K562 (cell line): Measurements from ENCODE around the gene ERP44. TPM values are rescaled to one million over a fixed set of nuclear protein-coding genes. Genes with fewer than 3 reads are reported as not detected.
"Not testable (repeated sequence)": the region's sequence is repeated elsewhere in the genome, so short reads cannot be mapped to it uniquely, and the experiment has no call there.

Experiments used
- ELF4 ChIP-seq: fragments of 450-650 bp; formaldehyde crosslinking; IDR thresholded peaks from 2 replicates; pipeline ENCODE4 v1.4.0; 2022; ENCODE audit warnings: missing genetic modification characterization
- FOXM1 ChIP-seq, 2 experiments: fragments of 450-650 bp in 1 of 2; sonication (generic) in 1 of 2; formaldehyde crosslinking in 1 of 2; IDR thresholded peaks; 2 replicates each; pipeline versions ENCODE4 v1.6.1 to v1.9.0; 2017 to 2022; ENCODE audit warnings: low read depth in 2 of 2, mild to moderate bottlenecking in 2 of 2, missing genetic modification reagents in 1 of 2, moderate library complexity in 1 of 2
- GATAD2A ChIP-seq: fragments of 450-650 bp; IDR thresholded peaks from 2 replicates; pipeline ENCODE4 v1.6.1; 2017
- MGA ChIP-seq: fragments of 450-650 bp; IDR thresholded peaks from 2 replicates; pipeline ENCODE4 v1.6.1; 2016; ENCODE audit warnings: mild to moderate bottlenecking, moderate library complexity
- MLLT1 ChIP-seq, 2 experiments: fragments of 450-650 bp; IDR thresholded peaks; 2 replicates each; pipeline ENCODE4 v1.6.1; 2016
- PML ChIP-seq: IDR thresholded peaks from 2 replicates; pipeline ENCODE4 v1.6.1; 2012; ENCODE audit warnings: low read length, inconsistent platforms
- TCF3 ChIP-seq: sonication (generic); formaldehyde crosslinking; IDR thresholded peaks from 2 replicates; pipeline ENCODE4 v1.4.0; 2020; ENCODE audit warnings: mild to moderate bottlenecking, missing genetic modification reagents
- TOE1 ChIP-seq, 2 experiments: fragments of 450-650 bp in 1 of 2; sonication (generic) in 1 of 2; formaldehyde crosslinking in 1 of 2; IDR thresholded peaks; 2 replicates each; pipeline versions ENCODE4 v1.7.1 to v1.8.0; 2016 to 2022; ENCODE audit warnings: borderline replicate concordance in 2 of 2, mild to moderate bottlenecking in 2 of 2, antibody characterized with exemption in 1 of 2, inconsistent platforms in 1 of 2, low read depth in 1 of 2, missing genetic modification reagents in 1 of 2, moderate library complexity in 1 of 2
- ZBTB9 ChIP-seq: fragments of 450-650 bp; formaldehyde crosslinking; IDR thresholded peaks from 2 replicates; pipeline ENCODE4 v1.4.0; 2020; ENCODE audit warnings: mild to moderate bottlenecking, moderate library complexity
- polyA plus RNA-seq, 8 experiments: library from polyadenylated mRNA; depleted of rRNA in 4 of 8; stranded (reverse) in 5 of 8; unstranded in 3 of 8; fragments of >200 nt; fragmentation: Nextera tagmentation in 2 of 8; fragmentation: Illumina TruSeq in 1 of 8; extraction: Ambion mirVana in 2 of 8; extraction: Trizol in 1 of 8; gene quantifications; 2 replicates each; pipeline versions ENCODE4 v1.2.1 to v1.2.3, GENCODE V29; 2011 to 2014; ENCODE audit warnings: inconsistent platforms in 1 of 8, missing spikeins in 1 of 8
- total RNA-seq, 7 experiments: library from RNA; depleted of rRNA in 6 of 7; stranded (reverse); fragments of >200 nt in 6 of 7; fragmentation: Illumina TruSeq in 2 of 7; extraction: Trizol in 2 of 7; gene quantifications; 2 replicates each; pipeline versions ENCODE4 v1.2.1 to v1.2.3, GENCODE V29; 2011 to 2021; ENCODE audit warnings: low replicate concordance in 1 of 7

The ERP44 gene
- total and polyA plus RNA-seq, 9 of the 15 experiments (the other 6 are each of a cell fraction or from before 2014, with no cell fraction given) = 9.2 to 23.4 (median 13.6) TPM

- TF ChIP-seq TCF3 (CRISPR knock-in tag) (peak; percentile 71), PML (0 out of 2 replicates have a peak, but pooled peaks have one; percentile 39), FOXM1 (IDR thresholded peaks at IDR 0.05; ENCODE audit: low read depth) (peak; percentile 83), TOE1 (IDR thresholded peaks at IDR 0.05; ENCODE audit: borderline replicate concordance) (peak; percentile 14; the same call in 1 of the 2 replicates), ZBTB9 (CRISPR knock-in tag) (peak; percentile 72; the same call in 1 of the 2 replicates), MLLT1 (IDR thresholded peaks at IDR 0.05) (0 out of 4 replicates have a peak, but pooled peaks of 1 of the 2 experiments have one; percentile 5), MGA (peak; percentile 75), ELF4 (CRISPR knock-in tag) (peak; percentile 100), GATAD2A (peak; percentile 44; the same call in 1 of the 2 replicates)
- not testable (repeated sequence) for TF ChIP-seq FOXM1 (CRISPR knock-in tag; IDR thresholded peaks at IDR 0.05; ENCODE audit: low read depth); TOE1 (CRISPR knock-in tag; IDR thresholded peaks at IDR 0.05; ENCODE audit: borderline replicate concordance, low read depth)
Measured at GRCh38 chr9:100145167-100145934, 46.6 kb upstream of the ERP44 start (continued).
